Rectal smooth muscle tissue (tissue), 1 donor: ENCODE results near the gene GRK3.

Source experiments
- H3K27ac ChIP-seq: one replicate; pipeline ENCODE4 v1.7.0; 2013; ENCODE audit warnings: low read depth, low read length, inconsistent platforms
- H3K27me3 ChIP-seq: one replicate; pipeline ENCODE4 v1.7.0; 2013; ENCODE audit warnings: low read length; ENCODE audit not compliant: control insufficient read depth, insufficient read depth
- H3K36me3 ChIP-seq: one replicate; pipeline ENCODE4 v1.7.0; 2013; ENCODE audit warnings: low read length; ENCODE audit not compliant: control insufficient read depth, insufficient read depth
- H3K4me1 ChIP-seq: one replicate; pipeline ENCODE4 v1.7.0; 2013; ENCODE audit warnings: low read length; ENCODE audit not compliant: control insufficient read depth, insufficient read depth
- H3K4me3 ChIP-seq: one replicate; pipeline ENCODE4 v1.7.0; 2013; ENCODE audit warnings: low read length
- H3K9ac ChIP-seq: one replicate; pipeline ENCODE4 v1.7.0; 2013; ENCODE audit warnings: low read length

The GRK3 gene

GRCh38 chr22:25689631-25690030 lies 125.2 kb downstream of the GRK3 start:
- H3K4me1 ChIP-seq, result no peaks in the 10 kb centered on the region
- H3K27ac ChIP-seq, result no peak overlapping the region
- H3K4me3 ChIP-seq, result no peak overlapping the region
- no peaks in the 10 kb centered on the region for H3K27me3 ChIP-seq
- no peaks in the 10 kb centered on the region for H3K36me3 ChIP-seq
- no peak overlapping the region for H3K9ac ChIP-seq

DNA sequence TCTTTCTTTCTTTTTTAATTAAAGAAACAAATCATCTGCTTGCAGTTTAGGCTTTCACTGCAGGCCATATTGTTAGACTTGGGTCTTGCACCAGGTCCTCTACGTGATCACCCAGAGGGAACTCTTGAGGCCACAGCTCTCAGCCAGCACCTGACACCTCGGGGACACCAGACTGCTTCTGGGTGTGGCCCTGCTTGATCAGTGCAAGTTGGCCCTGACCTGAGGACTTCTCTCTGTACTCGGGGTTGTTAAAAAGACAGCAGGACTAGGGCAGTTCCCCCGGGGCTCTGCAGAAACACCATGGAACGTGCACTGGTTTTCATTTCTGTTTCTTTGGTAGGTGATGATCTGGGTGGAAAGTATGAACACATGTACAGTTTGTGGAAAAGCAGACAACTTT lies 126.3 kb downstream of the GRK3 start:
- H3K4me3 ChIP-seq, result no peak overlapping the region
- no peaks in the 10 kb centered on the region for H3K27me3 ChIP-seq
- no peak overlapping the region for H3K9ac ChIP-seq
- H3K4me1 ChIP-seq, result no peaks in the 10 kb centered on the region
- H3K36me3 ChIP-seq, result no peaks in the 10 kb centered on the region
- H3K27ac ChIP-seq, result no peak overlapping the region

DNA sequence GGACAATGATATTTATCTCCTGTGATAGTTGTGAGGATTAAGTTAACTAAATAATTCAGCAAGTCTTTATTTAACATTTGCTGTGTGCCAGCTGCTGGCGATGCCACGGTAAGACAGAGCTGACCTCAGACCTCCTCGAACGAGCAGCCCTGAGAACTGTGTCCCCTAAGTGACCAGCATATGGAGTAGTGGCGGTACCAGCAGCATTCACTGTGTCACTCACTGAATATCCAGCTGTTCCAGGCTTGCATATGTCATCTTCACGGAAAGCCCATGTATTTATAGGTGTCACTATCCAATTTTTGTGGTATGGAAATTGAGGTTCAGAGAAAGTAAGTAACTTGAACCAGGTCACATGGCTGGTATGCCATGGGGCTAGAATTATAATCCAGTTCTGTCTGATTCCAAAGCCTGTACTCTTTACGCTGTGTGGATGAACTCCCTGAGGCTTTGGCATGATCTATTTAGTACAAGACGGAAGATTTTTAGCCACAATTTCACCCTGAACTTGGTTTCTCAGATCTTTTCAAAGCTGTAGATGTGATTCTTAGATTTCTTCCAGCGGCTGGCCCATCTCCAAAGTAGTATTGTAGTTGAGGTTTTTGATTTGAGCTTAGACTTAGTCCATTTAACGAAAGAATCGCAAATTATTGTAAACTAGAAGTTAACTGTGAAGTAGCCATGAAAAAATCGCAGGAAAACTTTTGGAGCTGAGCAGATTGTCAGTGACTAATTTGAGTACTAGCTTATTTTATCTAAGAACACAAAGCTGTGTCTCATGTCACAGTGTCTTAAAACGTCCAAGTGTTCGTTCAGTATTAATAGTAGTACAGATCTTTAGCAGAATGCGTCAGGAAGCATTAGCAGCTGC lies 128.2 kb downstream of the GRK3 start:
- Histone ChIP-seq H3K27ac (no peak overlapping the region), H3K4me3 (no peak overlapping the region), H3K9ac (no peak overlapping the region), H3K36me3 (no peaks in the 10 kb centered on the region), H3K4me1 (no peaks in the 10 kb centered on the region), H3K27me3 (no peaks in the 10 kb centered on the region)

DNA sequence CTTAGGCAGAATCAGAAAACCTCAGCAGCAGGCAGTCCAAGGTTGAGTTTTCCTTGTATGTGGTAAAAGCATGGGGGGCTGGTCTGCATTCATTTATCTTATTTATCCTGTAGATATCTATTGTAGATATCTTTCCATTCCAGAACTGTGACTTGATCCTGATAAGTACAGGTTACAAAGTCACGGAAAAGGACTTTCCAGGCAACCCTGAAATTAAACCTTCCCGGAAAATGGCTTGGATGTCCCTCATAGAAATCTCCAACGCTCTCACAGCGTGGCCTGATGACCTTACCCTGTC lies 128.7 kb downstream of the GRK3 start:
- H3K27me3 ChIP-seq, result no peaks in the 10 kb centered on the region
- no peak overlapping the region for H3K27ac ChIP-seq
- no peak overlapping the region for H3K9ac ChIP-seq
- no peaks in the 10 kb centered on the region for H3K4me1 ChIP-seq
- no peak overlapping the region for H3K4me3 ChIP-seq
- no peaks in the 10 kb centered on the region for H3K36me3 ChIP-seq

GRCh38 chr22:25694196-25694907 lies 129.9 kb downstream of the GRK3 start:
- no peaks in the 10 kb centered on the region for H3K27me3 ChIP-seq
- no peaks in the 10 kb centered on the region for H3K4me1 ChIP-seq
- H3K9ac ChIP-seq, result no peak overlapping the region
- no peak overlapping the region for H3K4me3 ChIP-seq
- H3K36me3 ChIP-seq, result no peaks in the 10 kb centered on the region
- no peak overlapping the region for H3K27ac ChIP-seq

DNA sequence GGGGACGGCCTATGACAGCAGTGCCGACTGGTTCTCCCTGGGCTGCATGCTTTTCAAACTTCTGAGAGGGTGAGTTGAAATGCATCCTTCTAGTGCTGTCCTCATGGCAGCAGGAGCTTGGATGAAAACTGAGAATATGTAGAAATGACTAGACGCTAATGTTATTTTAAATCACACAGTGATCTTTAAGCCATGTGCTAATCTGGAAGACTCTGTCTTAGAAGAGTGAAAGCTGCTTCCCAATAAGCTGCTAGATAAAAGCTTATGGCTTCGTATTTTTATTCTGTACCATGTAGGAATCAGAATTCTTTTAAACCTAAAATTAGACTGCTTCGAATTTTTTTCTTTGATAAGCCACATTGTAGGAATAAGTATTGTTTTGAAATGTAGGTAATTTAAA lies 130.7 kb downstream of the GRK3 start:
- no peaks in the 10 kb centered on the region for H3K36me3 ChIP-seq
- H3K27ac ChIP-seq, result no peak overlapping the region

GRCh38 chr22:25696763-25697162 lies 132.3 kb downstream of the GRK3 start:
- no peak overlapping the region for H3K27ac ChIP-seq
- H3K27me3 ChIP-seq, result no peaks in the 10 kb centered on the region
- no peaks in the 10 kb centered on the region for H3K4me1 ChIP-seq
- H3K9ac ChIP-seq, result no peak overlapping the region
- no peak overlapping the region for H3K4me3 ChIP-seq
- no peaks in the 10 kb centered on the region for H3K36me3 ChIP-seq

More for the DNA sequence above, 130.7 kb downstream of the GRK3 start:
- H3K4me1 ChIP-seq, result no peaks in the 10 kb centered on the region
- H3K9ac ChIP-seq, result no peak overlapping the region
- no peak overlapping the region for H3K4me3 ChIP-seq
- H3K27me3 ChIP-seq, result no peaks in the 10 kb centered on the region

- Histone ChIP-seq H3K27ac (no peak overlapping the region), H3K36me3 (no peaks in the 10 kb centered on the region), H3K9ac (no peak overlapping the region), H3K4me3 (no peak overlapping the region), H3K4me1 (no peaks in the 10 kb centered on the region), H3K27me3 (no peaks in the 10 kb centered on the region)
Observed at GRCh38 chr22:25697181-25697664, 132.7 kb downstream of the GRK3 start.

GRCh38 chr22:25697978-25698377 lies 133.5 kb downstream of the GRK3 start:
- no peak overlapping the region for H3K4me3 ChIP-seq
- no peak overlapping the region for H3K9ac ChIP-seq
- H3K4me1 ChIP-seq, result no peaks in the 10 kb centered on the region
- H3K27me3 ChIP-seq, result no peaks in the 10 kb centered on the region
- H3K27ac ChIP-seq, result no peak overlapping the region
- no peaks in the 10 kb centered on the region for H3K36me3 ChIP-seq

- no peaks in the 10 kb centered on the region for H3K27me3 ChIP-seq
- no peak overlapping the region for H3K4me3 ChIP-seq
- H3K36me3 ChIP-seq, result no peaks in the 10 kb centered on the region
- H3K4me1 ChIP-seq, result no peaks in the 10 kb centered on the region
- H3K9ac ChIP-seq, result no peak overlapping the region
- H3K27ac ChIP-seq, result no peak overlapping the region
Observed at GRCh38 chr22:25698461-25698860, 134.0 kb downstream of the GRK3 start.

- Histone ChIP-seq H3K27ac (no peak overlapping the region), H3K27me3 (no peaks in the 10 kb centered on the region), H3K4me1 (no peaks in the 10 kb centered on the region), H3K4me3 (no peak overlapping the region), H3K9ac (no peak overlapping the region), H3K36me3 (no peaks in the 10 kb centered on the region)
Observed at GRCh38 chr22:25698978-25699377, 134.5 kb downstream of the GRK3 start.

GRCh38 chr22:25701056-25701780 lies 136.7 kb downstream of the GRK3 start:
- Histone ChIP-seq H3K9ac (no peak overlapping the region), H3K27me3 (no peaks in the 10 kb centered on the region), H3K27ac (no peak overlapping the region), H3K4me1 (no peaks in the 10 kb centered on the region), H3K36me3 (no peaks in the 10 kb centered on the region), H3K4me3 (no peak overlapping the region)
